Left forelimb (tissue), 1 donor: ENCODE measurements around the gene BFSP2.

Experiments
- DNase-seq: peaks from one replicate; pipeline ENCODE4 v3.0.0-alpha.2; 2018; ENCODE audit warnings: low spot score

Gene BFSP2

DNA sequence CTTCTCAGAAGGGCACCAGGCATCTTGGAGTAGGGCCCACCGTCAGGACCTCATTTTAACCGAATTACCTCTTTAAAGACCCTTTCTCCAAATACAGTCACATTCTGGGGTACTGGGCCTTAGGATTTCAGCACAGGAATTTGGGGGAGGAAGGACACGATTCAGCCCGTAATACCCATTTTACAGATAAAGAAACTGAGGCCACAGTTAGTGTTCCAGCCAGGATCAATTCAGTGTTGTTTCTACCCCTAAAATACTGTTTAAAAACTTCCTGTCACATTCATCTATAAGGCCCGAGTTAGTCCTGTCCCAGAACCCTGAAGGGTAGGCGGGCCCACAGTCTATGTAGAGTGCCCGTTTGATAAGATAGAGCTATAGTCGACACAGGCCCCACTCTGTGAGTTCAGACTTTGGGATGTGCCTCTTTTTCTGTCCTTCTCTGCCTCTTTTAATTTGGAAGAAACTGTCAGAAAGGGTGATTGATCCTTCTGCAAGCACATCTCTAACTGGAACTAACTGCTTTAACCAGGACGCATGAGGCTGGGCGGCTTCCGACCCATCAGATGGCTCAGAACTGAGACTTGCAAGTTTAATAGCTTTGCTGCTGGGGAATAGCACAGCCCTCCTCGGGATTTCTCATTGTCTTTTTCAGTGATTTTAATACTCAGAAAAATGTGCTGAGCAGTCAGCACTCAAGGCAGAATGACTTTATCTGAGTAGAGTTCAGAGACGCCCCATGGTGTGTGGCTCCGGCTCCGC lies 19.5 kb downstream of the BFSP2 start:
- DNase-seq, result no peak

DNA sequence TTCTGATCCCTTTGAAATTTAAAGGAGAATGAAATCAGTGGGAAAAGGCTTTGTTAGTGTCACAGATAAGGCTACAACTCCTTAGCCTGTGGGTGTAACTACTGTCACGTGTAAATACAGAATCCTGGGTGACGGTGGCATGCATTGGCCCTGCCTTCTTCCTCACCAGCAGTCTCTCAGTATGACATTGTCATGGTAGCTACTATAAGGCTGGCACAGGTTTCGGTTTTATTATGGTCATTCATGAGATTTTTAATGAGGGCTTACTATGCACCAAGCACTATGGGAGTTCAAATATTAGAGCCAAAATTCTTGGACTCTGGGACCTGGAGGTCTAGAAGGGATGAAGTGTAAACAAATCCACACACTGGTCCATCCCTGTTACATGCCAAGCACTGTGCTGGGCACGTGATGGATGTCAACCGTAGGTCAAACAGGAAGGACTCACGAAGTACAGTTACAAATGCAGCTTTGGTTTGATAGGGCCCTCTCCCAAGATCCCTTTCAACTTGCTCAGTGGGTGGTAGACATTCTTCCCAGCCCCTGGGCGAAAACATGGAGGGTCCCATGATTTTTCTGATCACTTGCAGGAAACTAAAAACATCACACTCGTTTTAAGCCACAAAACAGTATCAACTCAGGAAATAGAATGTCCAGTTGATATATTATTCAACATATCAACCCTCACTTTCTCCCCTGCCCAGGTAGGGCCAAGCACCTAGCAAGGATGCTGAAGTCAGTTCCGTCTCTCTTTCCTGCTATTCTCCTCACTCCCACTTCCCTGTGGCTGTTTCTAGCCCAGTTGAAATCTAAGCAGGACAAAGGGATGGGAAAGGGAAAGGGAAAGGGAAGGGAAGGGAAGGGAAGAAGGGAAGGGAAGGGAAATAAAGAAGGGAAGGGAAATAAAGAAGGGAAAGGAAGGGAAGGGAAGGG lies 25.3 kb downstream of the BFSP2 start:
- no peak for DNase-seq

DNA sequence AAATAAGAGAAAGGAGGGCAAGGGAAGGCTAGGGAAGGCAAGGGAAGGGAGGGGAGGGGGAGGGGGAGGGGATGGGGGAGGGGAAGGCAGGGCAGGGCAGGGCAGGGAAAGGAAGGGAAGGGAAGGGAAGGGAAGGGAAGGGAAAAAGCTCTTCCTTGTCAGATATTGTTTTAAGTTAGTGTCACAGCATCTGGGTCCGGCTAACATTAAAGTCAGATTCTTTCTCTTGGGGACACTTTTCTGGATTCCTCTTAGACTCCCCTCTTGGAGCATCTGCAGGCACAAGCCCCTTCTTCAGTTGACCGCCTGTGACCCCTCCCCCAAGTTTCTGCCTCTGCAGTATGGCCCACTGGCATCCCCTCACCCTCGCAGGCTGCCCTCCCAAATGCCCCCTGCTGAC lies 26.0 kb downstream of the BFSP2 start:
- DNase-seq, result no peak

DNA sequence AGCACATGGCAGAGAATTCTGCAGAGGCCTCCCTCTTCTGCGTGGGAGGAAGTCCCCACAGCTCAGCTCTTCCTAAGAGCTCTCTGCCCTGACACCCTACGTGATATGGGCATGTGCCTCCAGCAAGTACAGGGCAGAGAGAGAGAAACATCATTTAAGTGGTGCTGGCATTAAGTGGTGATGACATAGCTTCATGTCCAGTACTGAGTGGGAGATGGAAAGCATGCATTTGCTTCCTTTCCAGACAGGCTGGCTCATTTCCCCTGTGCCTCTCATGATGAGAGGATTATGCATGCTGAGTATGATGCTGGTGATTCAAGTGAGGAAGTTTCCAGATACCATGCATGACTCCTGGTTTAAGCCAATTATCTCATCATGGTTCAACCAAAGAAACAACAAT lies 26.9 kb downstream of the BFSP2 start:
- no peak for DNase-seq

DNA sequence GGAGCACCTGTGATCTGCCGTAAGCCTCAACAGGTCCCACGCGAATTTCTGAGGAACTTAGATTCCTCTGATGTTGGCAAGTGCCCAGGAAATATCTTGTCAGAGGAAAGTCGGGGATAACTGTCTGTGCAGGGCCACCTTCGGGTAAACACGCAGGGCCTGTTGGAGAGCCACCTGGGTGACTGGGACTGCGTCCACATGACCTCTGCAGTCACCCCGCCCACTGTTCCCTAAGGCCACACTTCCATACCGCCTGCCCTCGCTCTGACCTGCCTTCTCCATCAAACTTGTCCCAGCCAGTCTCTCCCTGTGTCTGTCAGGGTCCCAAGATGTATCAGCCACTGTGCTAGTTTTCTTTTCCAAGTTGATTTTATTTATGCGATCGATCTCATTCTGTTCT lies 28.7 kb downstream of the BFSP2 start:
- no peak for DNase-seq

DNA sequence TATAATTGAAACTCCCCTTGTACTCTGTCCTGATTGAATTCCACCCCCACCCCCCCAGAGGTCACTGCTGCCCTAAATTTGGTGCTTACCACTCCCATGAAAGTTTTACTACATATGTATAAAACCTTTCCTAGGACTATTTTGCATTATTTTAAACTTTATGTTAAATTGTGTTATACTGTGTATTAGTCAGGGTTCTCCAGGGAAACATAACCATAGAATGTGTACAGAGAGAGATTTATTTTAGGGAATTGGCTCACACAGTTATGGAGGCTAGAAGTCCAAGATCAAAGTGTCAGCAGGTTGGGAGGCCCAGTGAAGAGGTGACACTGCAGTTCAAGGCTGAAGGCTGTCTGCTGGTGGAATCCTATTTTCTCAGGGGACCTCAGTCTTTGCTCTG lies 29.2 kb downstream of the BFSP2 start:
- no peak for DNase-seq

DNA sequence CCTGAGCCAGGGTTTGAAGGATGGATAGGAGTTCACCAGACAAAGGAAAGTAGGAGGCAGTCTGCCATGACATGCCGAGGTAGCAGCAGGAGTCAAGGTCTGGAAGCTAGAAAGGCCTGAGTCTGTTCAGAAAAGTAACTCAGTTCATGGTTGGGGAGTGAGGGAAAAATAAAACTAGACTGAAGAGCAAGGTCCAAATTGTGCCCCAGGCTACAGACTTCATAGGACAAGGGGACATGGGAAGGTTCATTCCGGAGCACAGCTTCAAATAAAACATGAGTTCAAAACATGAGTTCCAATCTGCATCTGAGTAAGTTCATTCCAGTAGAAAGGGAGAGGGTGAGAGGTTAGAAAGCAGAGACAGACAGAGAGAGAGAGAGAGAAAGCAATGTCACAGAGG lies 39.7 kb downstream of the BFSP2 start:
- no peak for DNase-seq

DNA sequence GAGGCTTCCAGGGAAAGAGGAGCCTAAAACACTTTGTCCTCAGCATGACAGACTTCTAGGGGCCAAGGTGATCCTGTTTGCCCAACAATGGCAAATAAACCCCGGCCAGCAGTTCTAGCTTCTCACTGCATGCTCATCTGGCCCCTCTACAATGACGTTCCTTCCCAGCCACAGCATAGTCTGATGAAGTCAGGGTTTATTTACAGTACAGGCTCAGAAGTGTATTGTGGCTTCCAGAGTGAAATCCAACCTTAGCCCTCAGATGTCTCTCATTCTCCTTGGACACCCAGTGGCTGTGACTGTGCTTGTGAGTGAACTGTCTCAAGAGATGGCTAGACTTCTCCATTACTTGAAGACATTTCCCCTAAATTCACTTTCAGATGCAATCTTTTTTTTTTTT lies 40.8 kb downstream of the BFSP2 start:
- no peak for DNase-seq

DNA sequence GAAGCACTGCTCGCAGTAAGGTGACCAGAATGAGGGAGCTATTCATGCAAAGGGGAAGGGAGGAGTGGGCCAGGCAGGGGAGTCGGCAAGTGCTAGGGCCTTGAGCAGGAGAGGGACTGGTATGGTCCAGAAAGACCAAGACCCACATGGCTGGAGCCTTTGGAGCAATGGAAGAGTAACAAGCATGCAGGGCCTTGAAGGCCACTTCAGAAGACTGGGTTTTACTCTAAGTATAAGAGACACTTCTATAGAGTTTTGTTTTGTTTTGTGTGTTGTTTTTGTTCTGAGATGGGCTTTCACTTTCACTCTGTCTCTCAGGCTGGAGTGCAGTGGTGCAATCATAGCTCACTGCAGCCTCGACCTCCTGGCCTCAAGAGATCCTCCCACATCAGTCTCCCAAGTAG lies 42.0 kb downstream of the BFSP2 start:
- no peak for DNase-seq

DNA sequence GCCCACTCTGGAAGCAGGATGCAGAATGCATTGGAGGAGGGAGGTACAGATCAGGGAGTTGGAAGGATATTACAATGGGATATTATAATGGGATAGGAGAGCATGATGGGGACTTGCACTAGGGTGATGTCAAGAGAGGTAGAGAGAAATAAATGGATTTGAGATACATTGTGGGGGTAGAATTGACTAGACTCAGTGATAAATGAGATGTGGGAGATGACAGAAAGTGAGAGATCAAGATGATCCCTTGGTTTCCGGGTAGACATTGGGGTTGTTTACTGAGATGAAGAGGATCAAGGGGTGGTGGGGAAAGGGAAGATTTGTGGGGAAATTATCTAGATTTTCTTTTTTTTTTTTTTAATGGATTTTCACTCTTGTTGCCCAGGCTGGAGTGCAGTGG lies 42.7 kb downstream of the BFSP2 start:
- no peak for DNase-seq

DNA sequence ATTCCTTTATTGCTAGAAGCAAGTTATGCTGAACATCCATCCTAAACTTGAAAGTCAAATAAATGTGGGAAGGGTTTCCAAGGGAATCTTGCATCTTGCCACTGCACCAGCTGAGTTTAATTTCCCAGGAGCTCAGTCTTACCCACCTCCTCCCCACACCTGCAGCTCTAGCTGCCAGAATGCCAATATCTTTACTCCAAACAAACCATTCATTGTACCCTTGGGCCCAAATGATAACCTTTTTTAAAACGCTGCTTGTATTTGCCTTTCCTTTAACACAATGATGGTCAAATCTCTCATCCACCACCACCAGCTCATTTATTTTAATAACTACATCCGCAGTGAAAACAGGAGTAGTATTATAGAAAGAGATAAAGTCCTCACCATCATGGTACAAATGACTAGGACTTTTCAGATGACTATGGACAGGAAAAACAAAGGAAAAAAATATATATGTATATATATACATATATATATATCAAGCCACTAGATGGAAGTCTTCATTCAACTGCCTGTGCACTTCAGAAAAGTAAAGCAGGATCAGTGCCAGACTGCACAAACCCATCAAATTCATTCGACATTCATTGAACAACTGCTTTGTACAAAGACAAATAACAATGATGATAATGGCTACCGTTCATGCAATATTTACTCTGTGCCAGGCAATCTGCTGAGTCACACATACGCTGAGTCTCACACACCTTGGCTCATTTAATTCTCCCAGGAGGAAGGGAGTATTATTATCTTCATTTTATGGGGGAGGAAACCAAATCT lies 44.0 kb downstream of the BFSP2 start:
- DNase-seq, result no peak

DNA sequence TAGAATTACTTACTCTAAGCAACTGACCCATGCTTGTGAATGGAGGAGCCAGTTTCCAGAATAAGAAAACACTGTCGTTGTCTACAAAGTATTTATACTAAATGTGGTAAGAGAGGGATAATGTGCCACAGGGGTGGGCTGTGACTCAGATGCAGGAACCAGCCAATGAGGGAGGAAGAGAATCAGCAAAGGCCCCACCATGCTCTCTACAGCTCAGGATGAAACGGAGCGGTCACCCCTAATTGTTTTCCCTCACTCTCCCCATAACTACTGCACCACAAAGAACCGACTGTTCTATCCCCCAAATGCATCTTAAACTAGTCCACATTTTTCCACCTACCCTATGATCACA lies 44.5 kb downstream of the BFSP2 start:
- no peak for DNase-seq

DNA sequence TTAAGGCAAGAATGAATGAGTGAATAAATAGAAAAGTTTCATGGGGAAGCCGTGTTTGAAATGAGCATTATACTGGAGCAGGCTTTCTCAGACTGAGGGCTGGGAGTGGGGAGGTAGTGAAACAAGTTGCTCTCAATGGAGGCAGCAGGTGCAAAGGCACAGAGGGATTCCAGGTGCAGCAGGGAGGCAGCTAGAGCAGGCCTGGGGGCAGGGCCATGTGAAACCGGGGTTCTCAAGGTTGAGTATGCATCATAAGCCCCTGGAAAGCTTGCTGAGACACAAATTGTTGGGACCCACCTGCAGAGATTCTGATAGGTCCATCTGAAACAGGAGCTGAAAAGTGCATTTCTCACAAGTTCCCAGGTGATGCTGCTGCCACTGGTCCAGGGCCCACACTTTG lies 45.3 kb downstream of the BFSP2 start:
- no peak for DNase-seq

DNA sequence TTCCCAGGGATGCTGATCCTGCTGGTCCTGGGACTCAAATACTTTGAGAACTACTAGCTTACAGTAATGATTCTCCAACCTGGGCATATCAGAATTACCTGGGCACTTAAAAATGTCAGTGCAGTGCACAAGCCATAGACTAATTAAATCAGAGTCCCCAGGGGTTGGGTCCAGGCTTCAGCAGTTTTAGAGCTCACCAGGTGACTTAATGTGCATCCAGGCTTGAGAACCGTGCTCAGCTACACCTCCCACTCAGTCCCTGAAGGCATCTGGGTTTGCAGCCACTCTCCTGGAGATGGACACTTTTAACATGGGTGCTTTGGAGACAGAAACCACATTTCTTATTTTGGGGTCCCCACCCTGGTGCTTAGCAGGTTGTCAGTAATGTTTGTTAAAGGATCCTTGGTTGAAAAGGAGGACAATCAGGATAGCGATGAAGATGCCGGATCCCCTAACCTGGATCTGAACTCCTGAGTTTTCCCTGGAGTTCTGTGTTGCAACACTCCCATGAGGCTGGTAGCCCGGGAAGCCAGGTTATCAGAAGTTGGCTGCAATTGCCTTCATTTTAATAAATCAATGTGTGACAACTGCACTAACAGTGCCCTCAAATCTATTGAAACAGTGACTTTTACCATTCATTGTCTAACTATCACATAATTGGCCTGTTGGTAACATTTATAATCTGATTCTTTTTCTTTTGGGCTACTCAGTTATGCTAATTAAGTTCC lies 48.1 kb downstream of the BFSP2 start:
- no peak for DNase-seq

DNA sequence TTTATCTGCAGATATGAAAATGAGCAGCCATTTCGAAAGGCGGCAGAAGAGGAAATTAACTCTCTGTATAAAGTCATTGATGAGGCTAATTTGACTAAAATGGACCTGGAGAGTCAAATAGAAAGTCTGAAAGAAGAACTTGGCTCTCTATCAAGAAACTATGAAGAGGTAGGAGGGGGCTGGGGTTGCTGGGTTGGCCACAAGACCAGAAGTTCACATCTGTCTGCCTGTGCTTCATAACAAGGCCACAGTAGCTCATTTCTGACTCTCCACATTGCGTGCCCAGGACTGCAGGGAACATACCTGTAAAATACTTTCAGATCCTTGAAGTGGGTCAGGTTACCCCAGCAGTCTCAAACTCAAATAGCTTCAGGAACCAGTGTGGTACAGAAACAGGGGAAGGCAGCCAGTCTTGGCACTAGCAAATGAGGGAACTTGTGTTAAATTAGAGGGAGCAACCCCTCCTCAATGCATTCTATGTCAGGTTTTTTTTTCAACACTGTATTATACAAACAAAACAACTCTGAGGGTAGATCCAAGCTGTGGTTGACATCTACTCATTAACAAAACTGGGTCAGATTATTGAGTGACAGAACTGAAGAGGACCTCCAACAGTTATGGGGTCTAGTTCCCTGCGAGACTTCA lies 48.7 kb downstream of the BFSP2 start:
- DNase-seq, result no peak

DNA sequence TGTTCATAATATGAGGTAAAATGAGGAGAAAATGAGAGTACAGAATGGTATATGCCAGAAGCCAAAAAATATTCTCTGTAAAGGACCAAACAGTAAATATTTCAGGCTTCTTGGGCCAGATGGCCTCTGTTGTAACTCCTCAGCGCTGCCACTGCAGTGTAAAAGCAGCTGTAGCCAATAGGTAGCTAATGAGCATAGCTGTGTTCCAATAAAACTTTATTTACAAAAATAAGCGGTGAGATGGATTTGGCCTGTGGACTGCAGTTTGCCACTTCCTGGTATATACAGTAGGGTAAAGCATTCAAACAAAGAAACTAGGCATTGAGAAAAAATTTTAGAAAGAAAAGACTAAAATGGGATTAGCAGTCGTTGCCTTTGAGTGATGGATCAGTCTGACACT lies 51.5 kb downstream of the BFSP2 start:
- DNase-seq, result no peak

DNA sequence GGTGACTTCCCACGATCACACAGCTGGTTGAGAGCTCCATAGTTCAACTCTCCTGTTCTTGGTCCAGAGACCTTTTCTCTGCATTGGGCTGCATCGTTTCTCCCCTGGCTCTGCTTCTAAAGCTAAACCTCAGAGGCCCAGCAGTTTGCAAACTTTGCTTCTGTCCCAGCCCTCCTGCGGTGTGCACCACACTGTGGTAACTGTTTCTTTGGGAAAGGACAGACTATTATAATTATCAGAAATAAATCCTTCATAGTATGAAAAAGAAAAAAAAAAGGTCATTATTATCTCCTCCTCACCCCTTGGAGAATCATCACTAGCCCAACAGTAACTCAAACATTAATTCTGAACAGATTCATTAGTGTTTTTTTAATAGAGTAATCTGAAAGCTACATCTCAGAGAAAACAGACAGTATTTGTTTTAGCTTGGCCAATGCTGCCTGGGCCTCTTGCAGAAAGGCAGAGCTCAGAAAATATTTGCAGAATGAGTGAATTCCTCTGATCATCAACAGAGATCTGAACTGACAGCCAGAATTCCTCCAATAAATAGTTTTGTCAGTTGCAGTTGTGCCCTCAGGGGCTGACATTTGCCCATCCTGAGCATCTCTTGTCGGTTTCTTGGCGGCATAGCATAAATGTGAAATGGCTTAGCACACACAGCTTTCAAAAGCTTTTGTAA lies 52.9 kb downstream of the BFSP2 start:
- no peak for DNase-seq

DNA sequence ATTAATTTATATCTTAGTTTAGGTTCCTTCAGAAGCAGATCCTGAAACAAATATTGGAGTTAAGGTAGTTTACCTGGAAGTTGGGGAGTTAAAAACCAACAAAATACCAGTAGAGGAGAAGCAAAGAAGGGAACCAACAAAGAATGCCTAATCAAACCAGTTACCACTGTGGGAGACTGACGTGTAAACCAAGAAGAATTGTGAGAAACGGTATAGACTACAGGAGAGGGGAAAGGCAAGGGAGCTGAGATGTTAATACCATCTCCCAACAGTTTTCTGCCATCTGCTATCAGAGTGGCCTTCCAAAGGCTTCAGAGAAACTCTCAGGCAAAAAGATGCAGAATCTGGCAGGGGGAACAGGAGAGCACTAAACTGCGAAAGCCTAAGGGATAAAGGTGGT lies 53.5 kb downstream of the BFSP2 start:
- no peak for DNase-seq

DNA sequence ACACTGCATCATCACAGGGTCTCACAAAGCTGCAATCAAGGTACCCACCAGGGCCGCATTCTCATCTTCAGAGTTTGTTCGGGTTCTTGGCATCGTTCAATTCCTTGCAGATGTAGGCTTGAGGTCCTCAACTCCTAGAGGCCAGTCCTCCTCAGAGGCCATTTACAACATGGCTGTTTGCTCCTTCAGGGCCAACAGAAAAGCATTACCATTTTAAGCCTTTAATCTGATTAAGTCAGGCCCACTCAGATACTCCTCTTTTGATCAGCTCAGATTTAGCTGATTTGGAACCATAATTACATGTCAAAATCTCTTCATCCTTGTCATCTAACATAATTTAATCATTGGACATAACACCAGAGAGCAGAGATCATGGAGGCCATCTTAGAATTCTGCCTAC lies 55.4 kb downstream of the BFSP2 start:
- no peak for DNase-seq

DNA sequence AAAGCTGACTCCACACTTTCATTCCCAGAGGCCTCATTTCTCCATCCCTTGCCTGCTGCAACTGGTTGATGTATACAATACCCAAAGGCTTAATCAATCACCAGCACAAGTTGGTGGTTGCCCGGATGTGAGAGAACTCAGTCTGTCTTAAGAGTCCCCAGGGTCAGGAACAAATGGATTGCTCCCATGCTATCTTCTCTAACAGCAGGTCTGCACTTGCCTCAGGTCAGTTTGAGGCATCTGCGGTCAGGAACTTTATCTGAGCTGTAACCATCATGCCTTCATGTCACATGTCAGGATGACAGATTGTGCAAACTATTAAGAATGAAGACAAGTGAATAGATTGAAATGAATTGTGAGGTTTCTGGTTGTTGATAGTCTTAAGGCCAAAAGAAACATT lies 56.1 kb downstream of the BFSP2 start:
- no peak for DNase-seq

DNA sequence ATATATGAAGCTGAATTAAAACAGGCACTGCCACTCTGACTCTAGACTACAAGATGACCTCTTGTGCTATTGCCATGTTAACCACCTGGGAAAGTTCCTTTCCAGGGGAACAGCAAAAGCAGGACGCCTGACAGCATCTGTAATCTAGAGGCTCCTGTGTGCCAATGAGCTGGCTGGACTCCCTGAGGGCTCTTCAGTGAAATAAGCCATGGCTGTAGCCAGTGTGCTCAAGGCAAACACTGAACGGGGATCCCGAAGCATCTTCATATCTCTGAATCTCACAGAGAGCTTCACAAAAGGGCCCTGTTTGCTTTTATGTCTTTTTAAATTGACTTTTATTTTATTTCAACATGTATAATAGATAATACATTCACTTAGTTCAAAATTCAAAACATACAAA lies 57.2 kb downstream of the BFSP2 start:
- DNase-seq, result no peak
